LoVo (cell line): ENCODE results near the gene BICDL2.

Experiments used
- DNase-seq: peaks from one replicate; pipeline ENCODE4 v3.0.0-alpha.2; 2016; ENCODE audit warnings: low spot score

BICDL2 gene

DNA sequence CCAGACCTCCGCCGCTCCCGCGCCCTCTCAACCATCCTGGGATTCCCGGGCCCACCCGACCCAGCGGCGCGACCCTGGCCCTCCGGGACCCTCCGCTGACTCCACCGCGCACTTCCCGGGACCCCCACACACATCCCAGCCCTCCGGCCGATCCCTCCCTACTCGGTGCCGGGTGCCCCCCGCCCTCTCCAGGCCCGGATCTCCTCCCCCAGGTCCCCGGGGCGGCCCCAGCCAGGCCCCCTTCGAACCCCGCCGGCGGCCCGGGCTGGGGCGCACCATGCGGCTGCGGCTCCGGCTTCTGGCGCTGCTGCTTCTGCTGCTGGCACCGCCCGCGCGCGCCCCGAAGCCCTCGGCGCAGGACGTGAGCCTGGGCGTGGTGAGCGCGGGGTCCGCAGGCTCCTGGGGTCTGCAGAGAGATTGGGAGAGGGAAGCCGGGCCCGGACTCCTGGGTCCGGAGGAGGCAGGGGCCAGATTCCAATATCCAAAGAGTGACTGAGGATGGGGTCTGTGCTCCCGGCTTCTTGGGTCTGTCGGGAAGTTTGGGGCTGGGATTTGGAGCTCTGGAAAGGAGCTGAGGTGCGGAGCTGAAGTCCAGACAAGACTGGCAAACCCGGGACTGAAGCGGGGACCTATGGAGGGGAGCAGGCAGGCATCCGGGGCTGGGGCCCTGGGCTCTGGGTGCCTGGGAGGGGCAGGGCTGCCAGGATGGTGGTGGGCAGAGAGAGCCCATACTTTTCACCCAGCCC, 10.1 kb upstream of the BICDL2 start:
- no peak for DNase-seq

DNA sequence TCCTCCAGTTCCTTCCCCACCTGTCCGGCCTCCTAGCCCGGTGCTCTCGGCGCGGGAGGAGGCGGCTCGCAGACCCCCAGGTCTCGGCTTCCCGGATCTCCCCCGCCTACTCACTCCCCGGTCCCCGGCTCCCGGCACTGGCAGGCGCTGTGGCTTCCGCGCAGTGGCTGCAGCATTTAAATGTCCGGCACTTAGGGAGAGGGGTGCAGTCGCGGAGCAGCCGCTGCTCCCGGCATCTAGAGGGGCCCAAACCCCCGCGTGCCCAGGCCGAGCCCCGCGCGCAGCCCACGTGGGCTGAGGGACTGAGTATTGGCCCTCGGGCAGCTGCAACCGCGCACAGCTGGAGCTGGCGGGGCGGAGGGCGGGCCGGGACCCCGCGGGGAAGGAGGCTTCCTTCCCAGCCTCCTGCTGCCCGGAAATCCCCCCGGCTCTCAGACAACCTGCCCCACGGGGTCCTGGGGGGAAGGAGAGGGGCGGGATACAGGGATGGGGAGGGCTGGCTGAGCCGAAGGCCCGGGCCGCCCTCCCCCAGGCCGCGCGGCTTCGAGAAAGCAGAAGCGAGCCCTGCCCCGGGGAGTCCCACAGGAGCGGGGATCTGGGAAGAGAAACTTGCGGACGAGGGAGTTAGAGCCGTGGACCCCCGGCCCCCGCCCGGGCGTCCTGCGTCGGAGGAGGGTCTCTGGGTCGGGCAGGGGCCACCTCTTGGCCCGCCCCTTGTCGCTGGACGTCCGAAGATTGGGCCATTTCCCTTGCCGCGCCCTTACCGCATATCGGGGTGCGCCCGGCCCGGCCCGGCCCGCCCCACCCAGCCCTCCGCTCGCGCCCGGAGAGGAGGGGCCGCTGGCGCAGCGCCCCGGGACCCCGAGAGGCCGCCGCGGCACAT, 9.3 kb upstream of the BICDL2 start, which contains the start of gene MMP25:
Gene MMP25, plus strand, starts transcription at position 804 of the 883 bp plus-strand sequence. CDS start 357 bp downstream, outside the sequence.
- no peak for DNase-seq

DNA sequence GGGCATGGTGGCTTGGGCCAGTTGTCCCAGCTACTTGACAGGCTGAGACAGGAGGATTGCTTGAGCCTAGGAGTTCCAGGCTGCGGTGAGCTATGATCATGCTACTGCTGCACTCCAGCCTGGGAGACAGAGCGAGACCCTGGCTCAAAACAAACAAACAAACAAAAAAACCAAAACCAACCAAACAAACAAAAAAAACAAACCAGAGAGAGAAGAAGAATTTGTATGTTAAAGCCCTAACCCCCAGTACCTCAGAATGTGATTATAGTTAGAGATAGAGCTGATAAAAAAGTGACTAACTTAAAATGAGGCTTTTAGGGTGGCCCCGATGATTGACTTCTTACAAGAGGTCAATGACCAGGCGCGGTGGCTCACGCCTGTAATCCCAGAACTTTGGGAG, 8.0 kb upstream of the BICDL2 start:
- no peak for DNase-seq

DNA sequence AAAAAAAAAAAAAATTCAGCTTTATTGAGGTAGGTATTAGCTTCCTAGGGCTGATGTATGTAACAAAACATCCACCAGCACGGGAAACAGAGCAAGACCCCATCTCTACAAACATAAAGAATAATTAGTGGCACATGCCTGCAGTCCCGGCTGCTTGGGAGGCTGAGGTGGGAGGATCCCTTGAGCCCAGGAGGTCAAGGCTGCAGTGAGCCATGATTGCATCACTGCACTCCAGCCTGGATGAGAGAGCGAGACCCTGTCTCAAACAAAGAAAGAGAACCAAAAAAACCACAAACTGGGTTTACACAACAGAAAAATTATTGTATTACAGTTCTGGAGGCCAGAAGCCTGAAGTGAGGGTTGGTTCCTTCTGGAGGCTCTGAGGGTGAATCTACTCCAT, 5.6 kb upstream of the BICDL2 start:
- DNase-seq: no peak

DNA sequence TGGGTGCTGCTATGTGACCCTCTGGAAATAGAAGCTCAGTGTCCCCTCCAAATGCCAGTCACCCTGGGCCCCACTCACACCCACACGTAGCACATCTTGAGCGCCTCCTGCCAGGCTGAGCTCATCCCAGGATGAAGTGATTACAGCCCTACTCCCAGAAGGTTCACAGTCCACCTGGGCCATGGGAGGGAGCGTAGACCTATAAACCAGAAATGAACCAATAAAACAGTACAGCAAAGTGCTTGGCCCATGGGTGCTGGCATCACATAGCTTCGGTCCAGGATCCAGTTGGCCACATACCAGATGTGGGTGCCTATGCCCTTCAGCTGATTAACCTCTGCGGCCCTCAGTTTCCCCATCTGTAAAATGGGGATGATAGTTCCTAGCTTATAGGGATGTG, 2.2 kb upstream of the BICDL2 start:
- DNase-seq: no peak

DNA sequence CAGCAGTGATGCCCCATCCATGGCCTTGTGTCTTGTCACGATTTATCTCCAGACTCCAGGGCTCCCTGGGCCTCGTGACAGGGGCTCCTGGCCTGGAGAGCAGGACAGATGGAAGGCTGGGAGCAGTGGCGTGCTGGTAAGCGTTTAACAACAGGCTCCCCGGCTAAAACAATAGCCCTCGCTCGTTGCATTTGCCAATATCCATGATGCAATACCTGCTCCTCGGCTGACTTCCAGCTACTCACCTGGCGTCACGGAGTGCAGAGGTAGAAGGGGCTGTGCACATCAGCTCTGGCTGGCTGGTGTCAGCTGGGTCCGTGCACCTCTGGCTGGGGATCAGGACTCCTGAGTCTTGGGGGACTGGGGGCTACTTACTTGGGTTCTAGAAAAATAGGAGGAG, 1.5 kb upstream of the BICDL2 start:
- no peak for DNase-seq

DNA sequence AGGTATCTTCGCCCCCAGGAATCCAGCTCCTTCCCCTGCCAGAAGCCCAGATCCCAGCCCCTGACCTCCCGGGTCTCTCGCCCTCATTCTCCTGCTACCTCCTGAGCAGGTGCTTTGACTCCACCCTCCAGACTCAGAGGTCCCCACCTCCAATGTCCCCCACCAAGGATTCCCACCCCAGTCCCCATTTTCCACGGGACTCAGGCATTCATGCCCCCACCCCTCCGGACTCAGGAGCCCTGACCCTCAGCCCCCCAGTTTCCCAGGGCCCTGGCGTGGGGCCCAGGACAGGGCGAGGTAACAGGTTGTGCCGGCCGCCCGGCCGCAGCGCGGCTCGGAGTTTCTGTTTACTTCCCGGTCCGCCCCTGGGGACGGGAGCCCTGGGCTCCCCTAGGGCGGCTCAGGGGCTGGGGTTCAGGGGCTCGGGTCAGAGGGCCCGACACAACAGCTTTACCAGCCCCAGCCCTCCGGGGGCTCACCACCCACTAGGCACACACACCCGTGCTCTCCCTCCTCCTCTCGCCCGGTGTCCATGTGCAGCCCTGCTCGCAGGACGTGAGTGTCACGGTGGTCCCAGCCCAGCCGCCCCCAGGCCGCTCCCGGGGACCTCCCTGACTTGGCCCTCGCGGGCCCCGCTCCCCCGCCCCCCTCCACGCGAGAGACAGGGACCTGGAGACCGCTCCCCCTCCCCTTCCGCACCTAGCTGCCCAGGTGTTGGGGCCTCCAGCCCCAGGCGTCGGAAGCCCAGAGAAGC, 595 bp downstream of the BICDL2 start:
- DNase-seq: no peak

DNA sequence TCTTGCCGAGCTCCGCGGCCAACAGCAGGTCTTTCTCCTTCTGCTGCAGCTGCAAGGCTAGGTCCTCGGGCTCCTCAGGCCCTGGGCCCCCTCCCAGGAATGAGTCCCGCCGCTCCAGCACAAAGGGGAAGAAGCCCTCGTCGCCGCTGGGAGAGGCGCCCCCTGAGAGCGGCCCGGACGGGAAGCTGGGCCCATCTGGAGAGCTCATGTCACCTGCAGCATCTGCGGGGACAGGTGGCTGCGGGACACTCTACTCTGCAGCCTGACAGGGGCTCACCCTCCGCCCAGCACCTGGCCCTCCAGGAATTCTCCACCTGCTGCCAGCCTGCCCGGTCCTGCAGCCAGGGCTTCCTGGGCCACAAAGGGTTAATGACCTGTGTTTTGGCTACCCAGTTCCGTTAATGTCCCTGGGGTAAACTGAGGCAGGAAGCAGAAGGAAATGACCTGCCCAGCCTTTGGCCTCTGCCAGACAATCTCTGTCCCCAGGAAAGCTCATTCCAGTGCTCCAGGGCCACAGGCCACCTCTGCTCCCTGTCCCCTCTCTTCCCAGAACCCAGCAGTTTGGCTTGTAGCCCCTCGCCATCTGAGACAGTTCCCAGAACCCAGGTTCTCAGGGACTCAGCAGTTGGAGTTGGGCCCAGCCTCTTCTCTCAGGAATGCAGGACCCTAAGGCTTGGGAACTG, 1.3 kb downstream of the BICDL2 start:
- no peak for DNase-seq

DNA sequence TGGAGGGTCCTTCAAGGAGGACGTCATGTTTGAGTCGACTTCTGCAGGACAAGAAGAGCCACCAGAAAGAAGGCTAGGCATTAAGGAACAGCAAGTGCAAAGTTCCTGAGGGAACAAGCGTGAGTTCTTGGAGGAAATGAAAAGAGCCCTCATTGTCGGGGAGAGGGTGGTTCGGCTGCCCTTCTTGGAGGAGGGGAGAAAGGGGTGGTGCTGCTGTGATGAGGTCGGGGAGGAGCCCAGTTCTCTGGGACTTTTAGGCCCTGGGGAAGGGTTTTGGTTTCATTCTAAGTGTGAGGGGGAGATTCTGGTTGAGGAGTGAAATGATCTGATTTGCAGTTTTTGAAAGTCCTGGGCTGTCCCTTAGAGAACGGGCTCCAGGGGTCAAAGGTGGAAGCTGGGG, 4.1 kb downstream of the BICDL2 start:
- no peak for DNase-seq

DNA sequence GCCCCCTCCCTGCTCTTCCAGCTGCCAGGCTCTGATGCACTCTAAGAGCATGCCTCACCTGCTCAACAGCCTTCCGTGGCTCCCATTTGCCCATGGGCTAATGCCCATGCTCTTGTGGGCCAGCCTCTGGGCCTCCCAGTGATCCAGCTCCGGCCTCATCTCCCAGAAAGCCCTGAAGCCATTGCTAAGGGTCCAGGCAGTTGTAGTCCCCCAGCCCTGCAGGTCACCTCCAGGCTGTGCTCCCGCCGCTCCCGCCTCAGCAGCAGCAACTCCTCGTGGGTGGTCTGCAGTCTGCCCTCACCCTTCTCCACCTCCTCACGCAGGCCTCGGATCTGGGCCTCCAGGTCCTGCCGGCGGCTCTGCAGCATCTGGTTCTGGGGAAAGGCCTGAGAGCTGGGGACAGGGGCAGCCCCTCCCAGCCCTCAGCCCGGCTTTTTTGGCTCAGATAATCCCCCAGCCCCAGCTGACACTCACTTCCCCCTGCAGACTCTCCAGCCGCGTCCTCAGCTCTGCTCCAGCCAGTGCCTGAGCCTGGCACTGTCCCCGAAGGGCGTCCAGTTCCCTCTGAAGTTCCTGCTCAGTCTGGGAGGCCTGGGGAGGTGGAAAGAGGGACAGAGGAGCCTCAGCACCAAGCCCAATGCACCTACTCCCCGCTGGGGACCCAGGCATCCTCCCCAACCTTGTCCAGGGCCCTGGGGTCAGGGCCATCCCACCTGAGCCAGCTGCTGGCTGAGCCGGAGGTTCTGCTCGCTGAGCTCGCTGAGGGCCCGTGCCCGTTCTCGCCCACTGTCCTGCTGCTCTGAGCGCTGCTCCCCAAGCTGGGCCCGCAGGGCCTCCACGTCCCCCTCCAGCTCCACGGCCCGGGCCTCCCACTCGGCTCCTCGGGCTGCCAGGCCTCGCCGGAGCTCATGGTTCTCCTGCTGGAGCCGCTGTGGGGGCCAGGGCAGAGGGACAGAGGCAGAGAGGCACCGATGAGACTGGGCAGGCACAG, 6.2 kb downstream of the BICDL2 start:
- no peak for DNase-seq

DNA sequence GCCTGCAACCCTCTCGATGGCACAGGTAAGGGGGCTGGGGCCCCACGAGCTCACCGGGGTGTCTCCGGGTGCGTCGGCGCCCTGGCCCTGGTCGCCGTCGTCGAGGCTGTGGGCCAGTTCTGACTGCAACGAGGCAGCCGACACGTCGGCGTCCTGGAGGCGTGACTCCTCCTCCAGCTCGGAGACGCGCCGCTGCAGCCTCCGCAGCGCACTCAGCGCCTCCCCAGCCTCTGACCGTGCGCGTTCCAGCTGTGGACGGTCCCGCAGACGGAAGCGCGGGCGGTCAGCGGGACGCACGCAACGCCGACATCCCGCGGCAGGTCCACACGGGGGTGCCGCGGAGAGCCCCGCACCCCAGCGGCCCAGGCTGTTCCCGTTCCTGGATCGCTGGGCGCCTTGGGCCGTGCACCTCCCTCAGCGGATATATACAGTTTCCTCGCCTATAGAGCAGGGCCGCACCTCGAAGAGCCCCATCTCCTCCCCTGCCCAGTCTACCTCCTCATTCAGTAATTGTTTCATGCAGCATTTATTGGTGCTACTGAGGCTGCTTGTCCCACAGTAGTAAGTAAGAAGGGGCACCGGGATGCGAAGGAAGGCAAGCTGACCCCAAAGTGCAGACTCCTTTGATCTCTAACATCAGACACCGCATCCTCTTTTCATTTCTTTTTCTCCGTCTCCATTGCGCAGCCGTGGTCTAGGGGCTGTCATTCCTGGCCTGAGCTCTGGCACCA, 7.1 kb downstream of the BICDL2 start:
- DNase-seq: no peak

DNA sequence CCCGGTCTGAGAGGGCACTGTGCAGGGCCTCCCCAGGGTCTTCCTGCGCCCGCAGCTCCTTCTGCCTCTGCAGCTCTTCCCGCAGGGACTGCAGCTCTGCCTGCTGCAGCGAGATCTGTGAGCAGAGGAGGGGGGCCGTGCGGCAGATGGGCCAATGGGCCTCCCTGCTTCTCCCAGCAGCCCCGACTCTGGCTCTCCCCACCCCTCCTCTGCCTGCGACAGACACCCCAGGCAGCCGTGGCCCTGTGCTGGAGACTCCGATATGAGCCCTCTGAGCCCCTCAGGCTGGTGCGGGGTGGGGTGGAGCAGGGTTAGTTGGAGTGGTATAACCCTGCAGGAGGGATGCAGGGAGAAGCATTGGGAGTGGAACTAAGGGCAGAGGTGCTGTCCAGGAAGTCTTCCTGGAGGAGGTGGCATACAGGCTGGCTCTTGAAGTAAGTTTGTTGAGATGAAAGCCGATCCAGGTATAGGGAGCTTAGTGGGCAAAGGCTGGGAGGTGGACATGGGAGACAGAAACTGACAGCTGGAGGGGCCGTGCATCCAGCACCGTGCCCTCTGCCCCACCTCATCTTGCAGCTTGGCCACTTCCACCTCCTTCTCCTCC, 7.9 kb downstream of the BICDL2 start:
- DNase-seq: no peak

DNA sequence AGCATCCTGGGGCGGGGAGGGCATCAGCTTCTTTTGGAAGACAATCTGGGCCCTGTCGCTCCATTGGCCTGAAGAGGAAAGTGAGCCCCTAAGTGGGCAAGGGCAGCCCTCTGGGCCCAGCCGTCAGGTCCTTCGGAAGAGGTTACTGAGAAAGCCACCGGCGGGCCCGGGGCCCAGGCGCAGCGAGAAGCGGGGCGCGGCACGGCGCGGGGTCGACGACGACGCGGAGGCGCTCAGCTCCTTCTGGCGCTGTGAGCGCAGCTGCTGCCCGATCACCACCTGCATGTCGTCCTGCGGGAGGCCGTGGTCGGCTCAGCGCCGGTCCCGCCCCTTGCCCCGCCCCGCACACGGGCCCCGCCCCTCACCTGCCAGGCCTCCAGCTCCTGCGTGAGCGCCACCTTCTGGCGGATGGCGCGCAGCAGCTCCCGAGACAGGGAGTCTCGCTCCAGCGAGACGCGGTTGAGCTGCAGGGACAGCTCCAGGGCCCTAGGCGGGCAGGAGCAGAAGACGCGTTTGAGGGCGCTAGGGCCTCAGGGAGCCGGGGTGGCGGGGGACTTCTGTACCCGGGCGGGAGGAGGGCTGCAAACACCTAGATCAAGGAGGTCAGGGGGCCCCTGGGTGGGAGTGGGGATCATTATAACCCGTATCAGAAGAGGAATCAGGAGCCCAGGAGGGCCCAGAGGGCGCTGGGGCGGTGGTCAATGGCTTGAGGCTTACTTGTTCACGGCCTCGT, 8.6 kb downstream of the BICDL2 start:
- DNase-seq: peak; percentile 79

DNA sequence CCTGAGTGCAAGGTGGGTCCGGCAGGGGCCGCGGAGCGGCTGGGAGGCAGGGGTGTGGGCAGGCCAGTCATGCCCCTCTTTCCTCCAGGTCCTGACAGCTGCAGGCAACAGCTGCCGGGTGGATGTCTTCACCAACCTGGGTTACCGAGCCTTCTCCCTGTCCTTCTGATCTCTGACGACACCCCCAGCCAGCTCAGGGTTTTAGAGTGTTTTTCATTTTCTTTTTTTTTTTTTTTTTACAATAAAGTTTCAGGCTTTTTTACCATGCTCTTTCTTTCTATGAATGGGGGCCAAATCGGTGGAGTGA, 9.3 kb downstream of the BICDL2 start:
- DNase-seq: no peak

DNA sequence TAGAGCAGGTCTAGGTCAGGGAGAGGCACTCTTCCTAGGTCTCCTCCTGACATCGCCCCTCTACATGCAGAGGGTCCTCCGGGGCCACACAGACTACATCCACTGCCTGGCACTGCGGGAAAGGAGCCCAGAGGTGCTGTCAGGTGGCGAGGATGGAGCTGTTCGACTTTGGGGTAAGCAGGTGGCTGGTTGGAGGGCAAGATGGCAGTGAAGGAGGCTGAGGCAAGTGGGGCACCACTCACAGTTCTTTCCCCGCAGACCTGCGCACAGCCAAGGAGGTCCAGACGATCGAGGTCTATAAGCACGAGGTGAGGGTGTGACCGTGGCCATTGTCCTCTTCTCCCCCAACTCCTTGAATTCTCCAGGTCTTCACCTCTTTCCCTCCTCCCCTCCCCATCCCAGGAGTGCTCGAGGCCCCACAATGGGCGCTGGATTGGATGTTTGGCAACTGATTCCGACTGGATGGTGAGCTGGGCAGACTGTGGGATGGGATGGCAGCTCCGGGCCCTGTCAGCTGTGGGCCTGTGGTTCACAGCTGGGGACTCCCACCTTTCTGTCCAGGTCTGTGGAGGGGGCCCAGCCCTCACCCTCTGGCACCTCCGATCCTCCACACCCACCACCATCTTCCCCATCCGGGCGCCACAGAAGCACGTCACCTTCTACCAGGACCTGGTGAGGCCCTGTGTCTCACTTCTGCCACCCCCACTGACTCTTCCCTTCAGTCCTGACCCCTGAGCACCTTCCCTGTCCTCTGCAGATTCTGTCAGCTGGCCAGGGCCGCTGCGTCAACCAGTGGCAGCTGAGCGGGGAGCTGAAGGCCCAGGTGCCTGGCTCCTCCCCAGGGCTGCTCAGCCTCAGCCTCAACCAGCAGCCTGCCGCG, 9.9 kb downstream of the BICDL2 start:
- no peak for DNase-seq

DNA sequence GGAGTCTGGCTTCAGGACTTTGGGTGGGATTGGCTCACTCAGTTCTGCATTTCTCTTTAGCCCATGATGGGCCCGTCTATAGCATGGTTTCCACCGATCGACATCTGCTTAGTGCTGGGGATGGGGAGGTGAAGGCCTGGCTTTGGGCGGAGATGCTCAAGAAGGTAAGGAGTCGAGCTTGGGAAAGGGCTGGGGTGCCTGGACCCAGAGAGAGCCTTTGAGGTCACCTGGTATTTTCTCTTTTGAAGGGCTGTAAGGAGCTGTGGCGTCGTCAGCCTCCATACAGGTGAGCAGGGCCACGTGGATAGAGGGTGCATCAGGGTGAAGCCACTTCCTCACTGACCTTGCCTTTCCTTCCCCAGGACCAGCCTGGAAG, 10.8 kb downstream of the BICDL2 start:
- DNase-seq: no peak

DNA sequence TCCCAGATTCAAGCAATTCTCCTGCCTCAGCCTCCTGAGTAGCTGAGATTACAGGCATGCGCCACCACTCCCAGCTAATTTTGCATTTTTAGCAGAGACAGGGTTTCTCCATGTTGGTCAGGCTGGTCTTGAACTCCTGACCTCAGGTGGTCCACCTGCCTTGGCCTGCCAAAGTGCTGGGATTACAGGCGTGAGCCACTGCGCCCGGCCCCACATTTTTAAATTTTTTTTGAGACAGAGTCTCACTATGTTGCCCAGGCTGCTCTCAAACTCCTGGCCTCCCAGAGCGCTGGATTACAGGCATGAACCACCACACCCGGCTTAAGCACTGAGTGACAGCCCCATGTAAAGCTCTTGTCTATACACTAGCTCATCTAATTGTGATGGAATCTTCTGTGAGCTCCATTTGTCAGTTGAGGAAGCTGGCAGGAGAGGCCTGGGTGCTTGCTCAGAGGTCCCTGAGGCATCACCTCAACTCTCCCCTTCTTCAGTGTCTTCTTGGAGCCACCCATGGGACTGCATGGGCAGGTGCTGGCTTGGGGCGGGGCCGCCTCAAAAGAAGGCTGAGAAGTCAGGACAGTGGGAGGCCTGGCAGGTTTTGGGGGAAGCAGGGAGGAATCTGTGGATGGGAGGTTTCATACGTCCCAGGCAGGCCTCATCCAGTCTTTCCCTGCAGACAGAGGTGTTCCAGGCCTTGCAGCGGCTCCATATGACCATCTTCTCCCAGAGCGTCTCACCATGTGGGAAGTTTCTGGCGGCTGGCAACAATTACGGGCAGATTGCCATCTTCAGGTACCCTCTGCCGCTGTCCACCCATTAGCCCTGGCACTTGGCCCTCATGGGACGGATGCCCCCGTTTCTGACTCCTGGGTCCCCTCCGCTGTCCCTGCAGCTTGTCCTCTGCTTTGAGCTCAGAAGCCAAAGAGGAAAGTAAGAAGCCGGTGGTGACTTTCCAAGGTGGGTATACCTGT, 11.4 kb downstream of the BICDL2 start:
- no peak for DNase-seq
